A673 (cell line): ENCODE results near the gene LMF1. TPM values are rescaled to one million over a fixed set of nuclear protein-coding genes. Genes with fewer than 3 reads are reported as not detected.

Source experiments
- BruUV-seq: library from RNA; stranded (reverse); fragments of 400-500 nt; replicated peaks from 2 replicates; lab custom pipeline; 2021; lab: Mats Ljungman, UMichigan
- CTCF ChIA-PET: fragments of 300-600 bp; sonication (Branson Sonifier 250); formaldehyde crosslinking; loops from one replicate; lab custom pipeline; 2022; ENCODE audit warnings: antibody characterized with exemption; lab: Charles Lee
- POLR2A ChIA-PET: fragments of 300-600 bp; sonication (Branson Sonifier 250); formaldehyde crosslinking; loops from one replicate; lab custom pipeline; 2022; ENCODE audit warnings: antibody characterized with exemption; ENCODE audit not compliant: low non-redundant PET; lab: Charles Lee
- DNase-seq: peaks from one replicate; pipeline ENCODE4 v3.0.0-alpha.2; 2015; ENCODE audit warnings: low spot score
- H3K27ac ChIP-seq: fragments of 200-600 bp; sonication (generic); 2 replicates; pipeline ENCODE4 v1.5.1; 2016; ENCODE audit warnings: mixed run types, low read depth, mild to moderate bottlenecking, mixed read lengths, antibody characterized with exemption, low read length; ENCODE audit not compliant: poor library complexity, severe bottlenecking
- H3K27me3 ChIP-seq: fragments of 200-600 bp; sonication (generic); replicated peaks from 2 replicates; pipeline ENCODE4 v1.6.1; 2017; ENCODE audit warnings: mixed run types, low read depth, mild to moderate bottlenecking, mixed read lengths, antibody characterized with exemption, low read length; ENCODE audit not compliant: insufficient read depth, poor library complexity
- H3K36me3 ChIP-seq: fragments of 200-600 bp; sonication (generic); 2 replicates; pipeline ENCODE4 v1.6.1; 2016; ENCODE audit warnings: mixed run types, mild to moderate bottlenecking, mixed read lengths, antibody characterized with exemption, low read length; ENCODE audit not compliant: insufficient read depth, poor library complexity, severe bottlenecking
- H3K4me1 ChIP-seq: fragments of 200-600 bp; sonication (generic); 2 replicates; pipeline ENCODE4 v1.6.1; 2017; ENCODE audit warnings: mixed run types, mild to moderate bottlenecking, mixed read lengths, antibody characterized with exemption, low read length; ENCODE audit not compliant: insufficient read depth, poor library complexity, severe bottlenecking
- H3K4me3 ChIP-seq: fragments of 200-600 bp; sonication (generic); 2 replicates; pipeline ENCODE4 v1.5.1; 2016; ENCODE audit warnings: low read depth, mixed run types, mild to moderate bottlenecking, mixed read lengths, low read length; ENCODE audit not compliant: poor library complexity, severe bottlenecking
- H3K9me3 ChIP-seq: fragments of 200-600 bp; sonication (generic); 2 replicates; pipeline ENCODE4 v1.6.1; 2016; ENCODE audit warnings: mixed run types, low read depth, mild to moderate bottlenecking, mixed read lengths, antibody characterized with exemption, low read length; ENCODE audit not compliant: poor library complexity, severe bottlenecking
- EZH2 ChIP-seq: fragments of 200-600 bp; sonication (generic); IDR thresholded peaks from 2 replicates; pipeline ENCODE4 v1.6.1; 2017; ENCODE audit warnings: borderline replicate concordance, low read depth, mild to moderate bottlenecking, mixed read lengths, antibody characterized with exemption, low read length; ENCODE audit not compliant: poor library complexity, severe bottlenecking
- intact Hi-C: fragments of 100-400 bp; cut with micrococcal nuclease; formaldehyde crosslinking; loops from one replicate; pipeline ENCODE4 v1.10.0; 2022; ENCODE audit not compliant: unreplicated experiment
- total RNA-seq: library from RNA; stranded (reverse); gene quantifications from 2 replicates; pipeline ENCODE4 v1.2.3, GENCODE V29; 2021
- TF ChIP-seq, protein P1 (sequence below): fragments of 300-800, 200-600 bp; sonication (generic); conservative IDR thresholded peaks from 2 replicates; pipeline ENCODE4 v1.5.1; 2017; ENCODE audit warnings: low read depth, mild to moderate bottlenecking, antibody characterized with exemption, low read length, moderate library complexity, mixed read lengths

Gene LMF1
- total RNA-seq, 1 experiment from 2014 or later = 21.0 TPM

- CTCF ChIA-PET = interaction anchor here (0.6 kb wide), 1 partner anchor 464 kb away, joined by 4 read pairs; no protein-coding TSS in a partner anchor
- no TSS peak for BruUV-seq
- no peak for TF ChIP-seq EZH2
- TF ChIP-seq, protein P1, sequence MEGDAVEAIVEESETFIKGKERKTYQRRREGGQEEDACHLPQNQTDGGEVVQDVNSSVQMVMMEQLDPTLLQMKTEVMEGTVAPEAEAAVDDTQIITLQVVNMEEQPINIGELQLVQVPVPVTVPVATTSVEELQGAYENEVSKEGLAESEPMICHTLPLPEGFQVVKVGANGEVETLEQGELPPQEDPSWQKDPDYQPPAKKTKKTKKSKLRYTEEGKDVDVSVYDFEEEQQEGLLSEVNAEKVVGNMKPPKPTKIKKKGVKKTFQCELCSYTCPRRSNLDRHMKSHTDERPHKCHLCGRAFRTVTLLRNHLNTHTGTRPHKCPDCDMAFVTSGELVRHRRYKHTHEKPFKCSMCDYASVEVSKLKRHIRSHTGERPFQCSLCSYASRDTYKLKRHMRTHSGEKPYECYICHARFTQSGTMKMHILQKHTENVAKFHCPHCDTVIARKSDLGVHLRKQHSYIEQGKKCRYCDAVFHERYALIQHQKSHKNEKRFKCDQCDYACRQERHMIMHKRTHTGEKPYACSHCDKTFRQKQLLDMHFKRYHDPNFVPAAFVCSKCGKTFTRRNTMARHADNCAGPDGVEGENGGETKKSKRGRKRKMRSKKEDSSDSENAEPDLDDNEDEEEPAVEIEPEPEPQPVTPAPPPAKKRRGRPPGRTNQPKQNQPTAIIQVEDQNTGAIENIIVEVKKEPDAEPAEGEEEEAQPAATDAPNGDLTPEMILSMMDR = no peak
Observed at GRCh38 chr16:804193-805048, 166.4 kb downstream of the LMF1 start.

GRCh38 chr16:803754-804080 is 167.1 kb downstream of the LMF1 start:
- Histone ChIP-seq H3K27ac (no peak overlapping the region), H3K4me1 (no peaks in the 10 kb centered on the region), H3K36me3 (no peaks in the 10 kb centered on the region), H3K4me3 (no peak overlapping the region), H3K9me3 (no peaks in the 10 kb centered on the region), H3K27me3 (peaks cover 45% of the 10 kb centered on the region)
- no peak for DNase-seq
- TF ChIP-seq, protein P1 = no peak
- TF ChIP-seq EZH2 = no peak
- POLR2A ChIA-PET = interaction anchor here (0.8 kb wide), 1 partner anchor 482 kb away, joined by 11 read pairs; no protein-coding TSS in a partner anchor
- no TSS peak for BruUV-seq
- CTCF ChIA-PET = interaction anchor here (0.7 kb wide), 1 partner anchor 89 kb away, joined by 4 read pairs; no protein-coding TSS in a partner anchor
- intact Hi-C loops = no loop called here

More at GRCh38 chr16:804193-805048, 166.4 kb downstream of the LMF1 start:
- Histone ChIP-seq H3K4me3 (no peak overlapping the region), H3K4me1 (no peaks in the 10 kb centered on the region), H3K27ac (no peak overlapping the region), H3K36me3 (no peaks in the 10 kb centered on the region), H3K27me3 (peaks cover 45% of the 10 kb centered on the region), H3K9me3 (no peaks in the 10 kb centered on the region)
- POLR2A ChIA-PET = no interaction called here
- intact Hi-C loops = no loop called here
- no peak for DNase-seq

Other genes starting within 250 kb of the LMF1 start
- gene ANTKMT, start 249.8 kb downstream of the LMF1 start, total RNA-seq = 21.2 and 26.0 TPM in 2 replicates
- gene CCDC78, start 244.5 kb downstream of the LMF1 start, total RNA-seq = 0.28 and 1.4 TPM in 2 replicates
- 2.5 and 3.5 TPM in 2 replicates for gene HAGHL, start 243.9 kb downstream of the LMF1 start, total RNA-seq
- gene CIAO3, start 230.0 kb downstream of the LMF1 start, total RNA-seq = 48.4 and 50.0 TPM in 2 replicates
- not detected in 2 replicates for gene MSLN, start 210.2 kb downstream of the LMF1 start, total RNA-seq
- 36.1 and 41.1 TPM in 2 replicates for gene RPUSD1, start 182.6 kb downstream of the LMF1 start, total RNA-seq
- 124 and 125 TPM in 2 replicates for gene CHTF18, start 182.4 kb downstream of the LMF1 start, total RNA-seq
- gene GNG13, start 170.2 kb downstream of the LMF1 start, total RNA-seq = not detected in 2 replicates
- 1.4 and 2.0 TPM in 2 replicates for gene SOX8, start 10.8 kb upstream of the LMF1 start, total RNA-seq
- not detected in 2 replicates for gene SSTR5, start 101.8 kb upstream of the LMF1 start, total RNA-seq
- gene C1QTNF8, start 125.3 kb upstream of the LMF1 start, total RNA-seq = not detected in 2 replicates
- 19.7 and 25.0 TPM in 2 replicates for gene CACNA1H, start 182.1 kb upstream of the LMF1 start, total RNA-seq